ENCODE measurements around the gene LUC7L3. TPM values are rescaled to one million over a fixed set of nuclear protein-coding genes. Genes with fewer than 3 reads are reported as not detected.

LUC7L3 gene
- total RNA-seq, 1 donor from 2014 or later: 188 TPM

DNA sequence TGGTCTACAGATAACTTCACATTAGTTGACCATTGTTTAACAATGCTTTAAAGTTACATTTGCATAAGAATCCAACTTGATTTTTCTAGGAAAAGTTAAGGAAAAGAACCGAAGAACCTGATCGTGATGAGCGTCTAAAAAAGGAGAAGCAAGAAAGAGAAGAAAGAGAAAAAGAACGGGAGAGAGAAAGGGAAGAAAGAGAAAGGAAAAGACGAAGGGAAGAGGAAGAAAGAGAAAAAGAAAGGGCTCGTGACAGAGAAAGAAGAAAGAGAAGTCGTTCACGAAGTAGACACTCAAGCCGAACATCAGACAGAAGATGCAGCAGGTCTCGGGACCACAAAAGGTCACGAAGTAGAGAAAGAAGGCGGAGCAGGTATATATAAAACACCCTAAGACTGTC, 26.2 kb downstream of the LUC7L3 start:
- Mint-ChIP-seq H3K4me3 (no peak overlapping the region), H3K36me3 (ENCODE audit: low read depth) (peaks cover 25% of the 10 kb centered on the region), H3K4me1 (no peaks in the 10 kb centered on the region), H3K9me3 (no peaks in the 10 kb centered on the region), H3K27me3 (ENCODE audit: low read depth) (no peaks in the 10 kb centered on the region), H3K27ac (ENCODE audit: unreplicated experiment) (no peak overlapping the region)
- DNase-seq (ENCODE audit: low read depth, low spot score): no peak
- TF ChIP-seq, protein P1, sequence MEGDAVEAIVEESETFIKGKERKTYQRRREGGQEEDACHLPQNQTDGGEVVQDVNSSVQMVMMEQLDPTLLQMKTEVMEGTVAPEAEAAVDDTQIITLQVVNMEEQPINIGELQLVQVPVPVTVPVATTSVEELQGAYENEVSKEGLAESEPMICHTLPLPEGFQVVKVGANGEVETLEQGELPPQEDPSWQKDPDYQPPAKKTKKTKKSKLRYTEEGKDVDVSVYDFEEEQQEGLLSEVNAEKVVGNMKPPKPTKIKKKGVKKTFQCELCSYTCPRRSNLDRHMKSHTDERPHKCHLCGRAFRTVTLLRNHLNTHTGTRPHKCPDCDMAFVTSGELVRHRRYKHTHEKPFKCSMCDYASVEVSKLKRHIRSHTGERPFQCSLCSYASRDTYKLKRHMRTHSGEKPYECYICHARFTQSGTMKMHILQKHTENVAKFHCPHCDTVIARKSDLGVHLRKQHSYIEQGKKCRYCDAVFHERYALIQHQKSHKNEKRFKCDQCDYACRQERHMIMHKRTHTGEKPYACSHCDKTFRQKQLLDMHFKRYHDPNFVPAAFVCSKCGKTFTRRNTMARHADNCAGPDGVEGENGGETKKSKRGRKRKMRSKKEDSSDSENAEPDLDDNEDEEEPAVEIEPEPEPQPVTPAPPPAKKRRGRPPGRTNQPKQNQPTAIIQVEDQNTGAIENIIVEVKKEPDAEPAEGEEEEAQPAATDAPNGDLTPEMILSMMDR (conservative IDR thresholded peaks at IDR 0.05): no peak

DNA sequence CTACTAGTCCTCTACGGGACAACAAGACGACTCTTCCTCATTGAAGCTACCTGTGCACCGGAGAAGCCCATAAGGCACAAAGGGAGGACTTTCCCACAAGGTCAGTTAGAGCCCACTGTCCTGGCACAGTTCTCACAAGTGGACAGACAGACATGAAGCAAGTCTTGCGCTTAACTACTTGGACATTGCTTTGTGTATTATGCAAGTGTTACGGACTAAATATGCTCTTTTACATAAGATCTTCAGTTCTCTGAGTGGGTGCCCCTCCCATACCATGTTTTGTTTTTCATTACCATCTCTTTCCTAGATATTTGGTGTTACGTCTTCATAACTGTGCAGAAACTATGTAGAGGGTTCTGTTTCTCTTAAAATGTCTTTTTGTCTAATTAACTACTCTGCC, 29.8 kb downstream of the LUC7L3 start:
- TF ChIP-seq, protein P1 (conservative IDR thresholded peaks at IDR 0.05): no peak
- no peaks in the 10 kb centered on the region for H3K4me1 Mint-ChIP-seq
- no peak overlapping the region for H3K27ac Mint-ChIP-seq (ENCODE audit: unreplicated experiment)
- H3K27me3 Mint-ChIP-seq (ENCODE audit: low read depth): no peaks in the 10 kb centered on the region
- no peak for DNase-seq (ENCODE audit: low read depth, low spot score)
- H3K9me3 Mint-ChIP-seq: no peaks in the 10 kb centered on the region
- no peak overlapping the region for H3K4me3 Mint-ChIP-seq
- H3K36me3 Mint-ChIP-seq (ENCODE audit: low read depth): peaks cover 9% of the 10 kb centered on the region

DNA sequence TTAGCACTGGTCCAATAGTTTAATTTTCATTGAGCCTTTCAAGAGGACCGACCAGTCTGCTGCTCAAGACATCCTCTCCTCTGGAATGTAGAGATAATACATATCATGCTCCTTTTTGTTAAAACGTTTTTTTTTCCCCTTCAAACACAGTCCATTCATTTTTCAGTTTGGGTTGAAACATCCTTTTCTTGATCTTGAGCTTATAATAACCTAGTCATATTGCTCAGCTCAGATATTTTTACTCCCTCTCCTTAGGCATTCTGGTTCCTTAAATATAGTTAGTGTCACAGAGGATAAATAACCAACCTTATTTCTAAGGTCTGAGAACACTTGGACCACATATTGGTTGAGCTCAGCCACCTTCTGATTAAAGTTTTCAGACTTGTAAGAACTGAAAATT, 35.1 kb downstream of the LUC7L3 start:
- Mint-ChIP-seq H3K9me3 (no peaks in the 10 kb centered on the region), H3K27me3 (ENCODE audit: low read depth) (no peaks in the 10 kb centered on the region), H3K27ac (ENCODE audit: unreplicated experiment) (no peak overlapping the region), H3K4me1 (no peaks in the 10 kb centered on the region), H3K4me3 (no peak overlapping the region), H3K36me3 (ENCODE audit: low read depth) (peaks cover 5% of the 10 kb centered on the region)
- TF ChIP-seq, protein P1 (conservative IDR thresholded peaks at IDR 0.05): no peak
- no peak for DNase-seq (ENCODE audit: low read depth, low spot score)

DNA sequence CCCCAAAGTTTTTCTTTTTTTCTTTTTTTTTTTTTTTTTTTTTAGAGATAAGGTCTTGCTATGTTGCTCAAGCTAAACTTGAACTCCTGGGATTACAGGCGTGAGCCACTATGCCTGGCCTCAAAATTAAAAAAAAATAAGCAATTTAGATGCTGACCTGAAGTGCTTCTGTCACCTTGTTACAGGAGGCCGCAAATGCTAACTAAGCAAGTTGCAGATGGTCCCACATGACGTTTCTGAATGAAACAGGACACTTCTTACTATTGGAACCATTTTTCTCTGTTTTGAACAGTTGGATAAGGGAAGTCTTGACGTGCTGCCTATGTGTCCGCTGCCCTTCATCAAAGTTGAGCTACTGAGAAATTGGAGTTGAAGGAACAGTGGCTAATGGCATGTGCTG, 39.1 kb downstream of the LUC7L3 start:
- peaks cover 5% of the 10 kb centered on the region for H3K36me3 Mint-ChIP-seq (ENCODE audit: low read depth)
- DNase-seq (ENCODE audit: low read depth, low spot score): no peak
- H3K9me3 Mint-ChIP-seq: no peaks in the 10 kb centered on the region
- H3K27ac Mint-ChIP-seq (ENCODE audit: unreplicated experiment): no peak overlapping the region
- no peaks in the 10 kb centered on the region for H3K27me3 Mint-ChIP-seq (ENCODE audit: low read depth)
- no peak overlapping the region for H3K4me3 Mint-ChIP-seq
- TF ChIP-seq, protein P1 (conservative IDR thresholded peaks at IDR 0.05): no peak
- peaks cover 7% of the 10 kb centered on the region for H3K4me1 Mint-ChIP-seq

DNA sequence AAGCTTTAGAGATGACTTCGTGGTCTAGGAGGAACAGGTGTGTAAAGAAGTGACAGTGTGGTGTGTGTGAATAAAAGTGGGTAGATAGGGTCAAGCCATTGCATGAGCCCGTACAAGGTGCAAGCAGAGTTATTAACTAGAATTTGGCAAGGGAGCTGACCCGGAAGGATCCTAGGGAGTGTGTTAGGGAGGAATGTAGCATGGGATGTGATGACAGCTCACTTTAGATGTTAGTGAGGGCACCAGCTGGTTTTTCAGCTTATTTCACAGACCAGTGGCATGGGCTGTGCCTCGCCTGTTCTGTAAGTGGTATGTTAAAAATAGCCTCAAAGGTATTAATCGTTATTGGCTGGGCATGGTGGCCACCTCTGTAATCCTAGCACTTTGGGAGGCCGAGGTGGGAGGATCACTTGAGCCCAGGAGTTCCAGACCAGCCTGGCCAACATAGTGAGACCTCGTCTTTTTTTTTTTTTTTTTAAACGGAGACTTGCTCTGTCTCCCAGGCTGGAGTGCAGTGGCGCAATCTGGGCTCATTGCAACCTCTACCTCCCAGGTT, 39.7 kb downstream of the LUC7L3 start:
- Mint-ChIP-seq H3K9me3 (no peaks in the 10 kb centered on the region), H3K27me3 (ENCODE audit: low read depth) (no peaks in the 10 kb centered on the region)
- TF ChIP-seq, protein P1 (conservative IDR thresholded peaks at IDR 0.05): no peak

More for the DNA sequence above, 39.7 kb downstream of the LUC7L3 start:
- H3K4me1 Mint-ChIP-seq: peaks cover 9% of the 10 kb centered on the region
- no peak overlapping the region for H3K27ac Mint-ChIP-seq (ENCODE audit: unreplicated experiment)
- DNase-seq (ENCODE audit: low read depth, low spot score): no peak
- peaks cover 2% of the 10 kb centered on the region for H3K36me3 Mint-ChIP-seq (ENCODE audit: low read depth)
- H3K4me3 Mint-ChIP-seq: no peak overlapping the region

Data from neural crest cell (in vitro differentiated cells).